ENCODE results near the gene PPIE.

- TF ChIP-seq TCF12 (IDR thresholded peaks at IDR 0.05) (no peak), TCF12 (CRISPR knock-in tag; IDR thresholded peaks at IDR 0.05) (no peak), KDM5A (IDR thresholded peaks at IDR 0.05; ENCODE audit: borderline replicate concordance, low read length) (no peak), ELF3 (CRISPR knock-in tag; IDR thresholded peaks at IDR 0.05) (no peak), CBFB (CRISPR knock-in tag; IDR thresholded peaks at IDR 0.05) (no peak), RXRB (CRISPR knock-in tag; IDR thresholded peaks at IDR 0.05; ENCODE audit: borderline replicate concordance) (no peak), ZNF431 (CRISPR knock-in tag; IDR thresholded peaks at IDR 0.05; ENCODE audit: borderline replicate concordance, low read depth) (no peak), HMG20B (CRISPR knock-in tag; conservative IDR thresholded peaks at IDR 0.05) (no peak), KLF9 (CRISPR knock-in tag; IDR thresholded peaks at IDR 0.05; ENCODE audit: low read depth) (no peak), GATA4 (IDR thresholded peaks at IDR 0.05; ENCODE audit: borderline replicate concordance, low read depth) (no peak), SP1 (IDR thresholded peaks at IDR 0.05) (no peak), SP1 (CRISPR knock-in tag; IDR thresholded peaks at IDR 0.05) (no peak)
- TF ChIP-seq, protein P1, sequence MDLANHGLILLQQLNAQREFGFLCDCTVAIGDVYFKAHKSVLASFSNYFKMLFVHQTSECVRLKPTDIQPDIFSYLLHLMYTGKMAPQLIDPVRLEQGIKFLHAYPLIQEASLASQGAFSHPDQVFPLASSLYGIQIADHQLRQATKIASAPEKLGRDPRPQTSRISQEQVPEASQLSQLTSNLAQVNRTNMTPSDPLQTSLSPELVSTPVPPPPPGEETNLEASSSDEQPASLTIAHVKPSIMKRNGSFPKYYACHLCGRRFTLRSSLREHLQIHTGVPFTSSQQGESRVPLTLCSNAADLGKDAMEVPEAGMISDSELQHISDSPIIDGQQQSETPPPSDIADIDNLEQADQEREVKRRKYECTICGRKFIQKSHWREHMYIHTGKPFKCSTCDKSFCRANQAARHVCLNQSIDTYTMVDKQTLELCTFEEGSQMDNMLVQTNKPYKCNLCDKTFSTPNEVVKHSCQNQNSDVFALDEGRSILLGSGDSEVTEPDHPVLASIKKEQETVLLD (CRISPR knock-in tag; IDR thresholded peaks at IDR 0.05; ENCODE audit: low read depth) = no peak
These were observed 15.4 kb downstream of the PPIE start for GRCh38 chr1:39754026-39754570.
